H1 (cell line): ENCODE data around the gene FRMD3. TPM values are rescaled to one million over a fixed set of nuclear protein-coding genes. Genes with fewer than 3 reads are reported as not detected.

Experiments
- CTCF ChIA-PET: fragments of 300-600 bp; sonication (Branson Sonifier 250); formaldehyde crosslinking; loops from one replicate; lab custom pipeline; 2021; ENCODE audit not compliant: partially characterized antibody; lab: Charles Lee
- POLR2A ChIA-PET: fragments of 300-600 bp; sonication (Branson Sonifier 250); formaldehyde crosslinking; loops from one replicate; lab custom pipeline; 2021; ENCODE audit warnings: inconsistent platforms; ENCODE audit not compliant: partially characterized antibody; lab: Charles Lee
- DNase-seq, 2 experiments: peaks; one replicate each; pipeline versions ENCODE4 v3.0.0 to v3.0.0-alpha.2; 2010 to 2022; ENCODE audit warnings: low spot score in 2 of 2, low read depth in 1 of 2, mixed read lengths in 1 of 2
- FAIRE-seq: peaks from 2 replicates; lab custom pipeline; 2011; peaks lifted over from hg19 to GRCh38; lab: Jason Lieb, UNC
- H2AFZ ChIP-seq: 2 replicates; pipeline ENCODE4 v1.8.1; 2012; ENCODE audit warnings: low read length, inconsistent platforms
- H2AK5ac ChIP-seq: 2 replicates; pipeline ENCODE4 v1.6.1; 2013; ENCODE audit warnings: low read depth, low read length
- H2BK120ac ChIP-seq: replicated peaks from 2 replicates; pipeline ENCODE3; 2013; ENCODE audit warnings: low read depth, low read length, inconsistent platforms
- H2BK12ac ChIP-seq: 2 replicates; pipeline ENCODE4 v1.6.1; 2013; ENCODE audit warnings: low read depth, low read length
- H2BK15ac ChIP-seq: 2 replicates; pipeline ENCODE4 v1.6.1; 2013; ENCODE audit warnings: low read length
- H2BK20ac ChIP-seq: 2 replicates; pipeline ENCODE4 v1.6.1; 2013; ENCODE audit warnings: low read length
- H2BK5ac ChIP-seq: 2 replicates; pipeline ENCODE4 v1.6.1; 2013; ENCODE audit warnings: low read depth, low read length
- H3K14ac ChIP-seq: 2 replicates; pipeline ENCODE4 v1.6.1; 2013; ENCODE audit warnings: inconsistent platforms; ENCODE audit not compliant: insufficient read length
- H3K18ac ChIP-seq: 2 replicates; pipeline ENCODE4 v1.6.1; 2013; ENCODE audit warnings: low read length; ENCODE audit errors: extremely low read depth
- H3K23ac ChIP-seq: 2 replicates; pipeline ENCODE4 v1.6.1; 2013; ENCODE audit warnings: inconsistent platforms; ENCODE audit not compliant: insufficient read length
- H3K23me2 ChIP-seq: 2 replicates; pipeline ENCODE4 v1.6.1; 2013; ENCODE audit warnings: low read depth, low read length
- H3K27ac ChIP-seq: 2 replicates; pipeline ENCODE4 v1.6.1; 2011; ENCODE audit warnings: low read depth, low read length, inconsistent platforms
- H3K27me3 ChIP-seq, 4 experiments: replicated peaks in 1 of 4; 1 replicate in 1 of 4; 2 replicates in 3 of 4; pipeline versions ENCODE4 v1.6.1 to v1.8.1; 2011 to 2013; ENCODE audit warnings: low read length in 3 of 4, mild to moderate bottlenecking in 3 of 4, inconsistent platforms in 2 of 4, mixed read lengths in 2 of 4, moderate library complexity in 1 of 4; ENCODE audit not compliant: control insufficient read depth in 3 of 4, insufficient read depth in 3 of 4; ENCODE audit errors: extremely low read depth in 1 of 4
- H3K36me3 ChIP-seq, 4 experiments: 2 replicates each; pipeline versions ENCODE4 v1.6.1 to v1.8.1; 2011 to 2013; ENCODE audit warnings: mild to moderate bottlenecking in 4 of 4, low read length in 3 of 4, moderate library complexity in 2 of 4, control low read depth in 1 of 4, inconsistent platforms in 1 of 4; ENCODE audit not compliant: insufficient read depth in 4 of 4, control insufficient read depth in 2 of 4
- H3K4ac ChIP-seq: replicated peaks from 2 replicates; pipeline ENCODE3; 2013; ENCODE audit warnings: low read length, low read depth, mixed read lengths, inconsistent platforms; ENCODE audit not compliant: insufficient read length
- H3K4me1 ChIP-seq, 4 experiments: replicated peaks in 1 of 4; 1 replicate in 1 of 4; 2 replicates in 3 of 4; pipeline versions ENCODE4 v1.6.1 to v1.8.1; 2011 to 2013; ENCODE audit warnings: low read length in 3 of 4, inconsistent platforms in 2 of 4, mixed read lengths in 1 of 4; ENCODE audit not compliant: insufficient read depth in 4 of 4, control insufficient read depth in 3 of 4
- H3K4me2 ChIP-seq, 2 experiments: 2 replicates each; pipeline versions ENCODE4 v1.6.1 to v1.8.1; 2011 to 2013; ENCODE audit warnings: low read depth in 2 of 2, low read length in 2 of 2, control low read depth in 1 of 2, inconsistent platforms in 1 of 2, mild to moderate bottlenecking in 1 of 2; ENCODE audit not compliant: insufficient read depth in 1 of 2
- H3K4me3 ChIP-seq, 4 experiments: fragments of 200-600, 300-600 bp in 1 of 4; sonication (generic), shearing (Covaris generic), sonication (Bioruptor Twin) in 1 of 4; 2 replicates each; pipeline versions ENCODE4 v1.5.1 to v1.8.1; 2011 to 2016; ENCODE audit warnings: low read length in 4 of 4, low read depth in 3 of 4, control low read depth in 2 of 4, inconsistent platforms in 2 of 4, mild to moderate bottlenecking in 2 of 4, mixed read lengths in 1 of 4, moderate library complexity in 1 of 4; ENCODE audit not compliant: insufficient read depth in 2 of 4; ENCODE audit errors: extremely low read depth in 1 of 4
- H3K56ac ChIP-seq: replicated peaks from 2 replicates; pipeline ENCODE3; 2013; ENCODE audit warnings: low read depth, mild to moderate bottlenecking, mixed read lengths, low read length, inconsistent platforms; ENCODE audit not compliant: insufficient read length
- H3K79me1 ChIP-seq: 2 replicates; pipeline ENCODE4 v1.6.1; 2013; ENCODE audit warnings: low read depth, low read length, control low read depth
- H3K79me2 ChIP-seq, 2 experiments: 2 replicates each; pipeline versions ENCODE4 v1.6.1 to v1.8.1; 2012 to 2013; ENCODE audit warnings: low read length in 2 of 2, mild to moderate bottlenecking in 2 of 2, inconsistent platforms in 1 of 2; ENCODE audit not compliant: insufficient read depth in 2 of 2, control insufficient read depth in 1 of 2
- H3K9ac ChIP-seq, 4 experiments: replicated peaks in 1 of 4; 1 replicate in 1 of 4; 2 replicates in 3 of 4; pipeline versions ENCODE4 v1.6.1 to v1.8.1; 2011 to 2013; ENCODE audit warnings: low read depth in 3 of 4, low read length in 3 of 4, control low read depth in 2 of 4, mild to moderate bottlenecking in 2 of 4, moderate library complexity in 2 of 4, inconsistent platforms in 1 of 4; ENCODE audit errors: extremely low read depth in 1 of 4
- H3K9me3 ChIP-seq, 2 experiments: 2 replicates each; pipeline versions ENCODE4 v1.6.1 to v1.8.1; 2012 to 2013; ENCODE audit warnings: mild to moderate bottlenecking in 2 of 2, moderate library complexity in 2 of 2, control low read depth in 1 of 2, inconsistent platforms in 1 of 2, low read depth in 1 of 2, low read length in 1 of 2, mixed read lengths in 1 of 2; ENCODE audit not compliant: insufficient read depth in 2 of 2
- H4K20me1 ChIP-seq, 2 experiments: replicated peaks in 1 of 2; 2 replicates each; pipeline versions ENCODE3 to v1.8.1; 2011 to 2013; ENCODE audit warnings: inconsistent platforms in 2 of 2, low read length in 2 of 2, mild to moderate bottlenecking in 1 of 2; ENCODE audit not compliant: insufficient read depth in 2 of 2, control insufficient read depth in 1 of 2
- H4K5ac ChIP-seq: 2 replicates; pipeline ENCODE4 v1.6.1; 2013; ENCODE audit warnings: low read length, low read depth, mixed read lengths, inconsistent platforms; ENCODE audit not compliant: insufficient read length
- H4K8ac ChIP-seq: 2 replicates; pipeline ENCODE4 v1.8.0; 2013; ENCODE audit warnings: mild to moderate bottlenecking, moderate library complexity, low read length, inconsistent platforms; ENCODE audit not compliant: insufficient read depth; ENCODE audit errors: extremely low read depth
- H4K91ac ChIP-seq: replicated peaks from 2 replicates; pipeline ENCODE3; 2013; ENCODE audit warnings: low read length, mixed read lengths, inconsistent platforms; ENCODE audit not compliant: insufficient read length
- WGBS, 2 experiments: shearing (Covaris generic) in 1 of 2; methylation state at CpG; one replicate each; pipeline versions ENCODE4 v1.1.6 to v1.1.7; 2013 to 2015; ENCODE audit warnings: low lambda C conversion rate in 2 of 2, mixed read lengths in 2 of 2, inconsistent platforms in 1 of 2, low coverage in 1 of 2, missing lambda C conversion rate in 1 of 2; ENCODE audit not compliant: insufficient replicate concordance in 2 of 2, insufficient coverage in 1 of 2, insufficient read length in 1 of 2; ENCODE audit errors: extremely low coverage in 1 of 2, missing lambda C conversion rate in 1 of 2; 5-methylcytosine and 5-hydroxymethylcytosine counted together
- polyA plus RNA-seq, 7 experiments: library from polyadenylated mRNA; depleted of rRNA in 3 of 7; stranded (reverse) in 5 of 7; unstranded in 2 of 7; fragments of >200 nt in 5 of 7; fragments of 200-250 nt in 2 of 7; gene quantifications; 1 replicate in 5 of 7; 2 replicates in 1 of 7; 4 replicates in 1 of 7; pipeline versions ENCODE4 v1.2.1 to v1.2.3, GENCODE V29; 2011 to 2013; ENCODE audit warnings: missing spikeins in 2 of 7, mixed read lengths in 2 of 7
- total RNA-seq: library from RNA; stranded (reverse); fragmentation: NEBNext Ultra II Directional; extraction: Animal tissue kit (Norgen Biotek cat#: 25700); gene quantifications from 2 replicates; pipeline ENCODE4 v1.2.1, GENCODE V29; 2021

The FRMD3 gene
- total and polyA plus RNA-seq, 2 of the 8 experiments (the other 6 are each of a cell fraction or from before 2014, with no cell fraction given), result 0.15 to 1.4 TPM

GRCh38 chr9:83349031-83349430 lies 189.2 kb downstream of the FRMD3 start:
- no peak overlapping the region for H3K23ac ChIP-seq
- H4K91ac ChIP-seq, result no peak overlapping the region
- no peak overlapping the region for H3K14ac ChIP-seq
- H3K9me3 ChIP-seq, result no peaks in the 10 kb centered on the region
- no peak overlapping the region for H2BK5ac ChIP-seq
- peak overlapping the region in 1 of 4 experiments; percentile 10; a peak in 1 of 7 replicates for H3K9ac ChIP-seq
- no peaks in the 10 kb centered on the region for H3K79me2 ChIP-seq
- H4K20me1 ChIP-seq, result no peaks in the 10 kb centered on the region
- H3K4me3 ChIP-seq, result no peak overlapping the region
- no peaks in the 10 kb centered on the region for H3K79me1 ChIP-seq
- no peak overlapping the region for H3K56ac ChIP-seq
- FAIRE-seq, result no peak
- H2AFZ ChIP-seq, result no peak overlapping the region
- ChIA-PET CTCF (interaction anchor here (1.0 to 8.8 kb wide), 4 partner anchors 16 to 195 kb away, joined by 4 to 92 read pairs (median 6); no protein-coding TSS in a partner anchor), POLR2A (no interaction called here)
- H2BK120ac ChIP-seq, result no peak overlapping the region
- H2BK15ac ChIP-seq, result no peak overlapping the region
- no peak overlapping the region for H3K18ac ChIP-seq
- 77% methylated on average over 9 of the region's 9 CpGs; no CpG with 5 or more reads in 1 of the 2 experiments for WGBS, 2 experiments
- H2BK20ac ChIP-seq, result no peak overlapping the region
- no peaks in the 10 kb centered on the region for H3K23me2 ChIP-seq
- H3K27me3 ChIP-seq, result no peaks in the 10 kb centered on the region
- no peak overlapping the region for H4K5ac ChIP-seq
- peaks cover 0 to 4% (median 0%) of the 10 kb centered on the region in 4 experiments; a peak in 1 of 7 replicates for H3K4me1 ChIP-seq
- no peak overlapping the region for H2BK12ac ChIP-seq
- no peak overlapping the region for H3K4me2 ChIP-seq
- no peak for DNase-seq
- H3K27ac ChIP-seq, result no peak overlapping the region
- no peaks in the 10 kb centered on the region for H3K36me3 ChIP-seq
- no peak overlapping the region for H3K4ac ChIP-seq
- peak overlapping the region; percentile 80 for H4K8ac ChIP-seq
- H2AK5ac ChIP-seq, result no peak overlapping the region
